Muscle layer of colon (tissue), 2 donors: ENCODE results near the gene HLA-G.
"Not testable (repeated sequence)": the region's sequence is repeated elsewhere in the genome, so short reads cannot be mapped to it uniquely, and the experiment has no call there.

Experiments
- H3K27ac ChIP-seq: one replicate; pipeline ENCODE4 v1.7.0; 2013; ENCODE audit warnings: low read depth, mild to moderate bottlenecking, low read length, moderate library complexity
- H3K27me3 ChIP-seq, 2 donors: one replicate each; pipeline ENCODE4 v1.7.0; 2013; ENCODE audit warnings: low read length in 2 of 2, mild to moderate bottlenecking in 2 of 2; ENCODE audit not compliant: insufficient read depth in 2 of 2, control insufficient read depth in 1 of 2
- H3K36me3 ChIP-seq: one replicate; pipeline ENCODE4 v1.7.0; 2013; ENCODE audit warnings: mild to moderate bottlenecking, low read length; ENCODE audit not compliant: insufficient read depth
- H3K4me1 ChIP-seq: one replicate; pipeline ENCODE4 v1.7.0; 2013; ENCODE audit warnings: mild to moderate bottlenecking, low read length; ENCODE audit not compliant: insufficient read depth
- H3K4me3 ChIP-seq, 2 donors: one replicate each; pipeline ENCODE4 v1.7.0; 2013; ENCODE audit warnings: low read length in 2 of 2, low read depth in 1 of 2, mild to moderate bottlenecking in 1 of 2, moderate library complexity in 1 of 2
- H3K9ac ChIP-seq: one replicate; pipeline ENCODE4 v1.7.0; 2013; ENCODE audit warnings: low read length
- H3K9me3 ChIP-seq: one replicate; pipeline ENCODE4 v1.7.0; 2013; ENCODE audit warnings: mild to moderate bottlenecking, low read length
- donor health status: abdominal sarcoma.
- donor health status: Adenocarcinoma of cecum.

The HLA-G gene

DNA sequence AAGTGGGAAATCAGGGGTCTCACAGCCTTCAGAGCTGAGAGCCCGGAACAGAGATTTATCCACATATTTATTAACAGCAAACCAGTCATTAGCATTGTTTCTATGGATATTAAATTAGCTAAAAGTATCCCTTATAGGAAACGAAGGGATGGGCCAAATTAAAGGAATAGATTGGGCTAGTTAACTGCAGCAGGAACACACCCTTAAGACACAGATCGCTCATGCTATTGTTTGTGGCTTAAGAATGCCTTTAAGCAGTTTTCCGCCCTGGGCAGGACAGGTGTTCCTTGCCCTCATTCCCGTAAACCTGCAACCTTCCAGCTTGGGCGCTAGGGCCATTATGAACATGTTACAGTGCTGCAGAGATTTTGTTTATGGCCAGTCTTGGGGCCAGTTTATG, 48.1 kb downstream of the HLA-G start:
- not testable (repeated sequence) for H3K27ac ChIP-seq, H3K27me3 ChIP-seq, H3K9ac ChIP-seq, H3K4me3 ChIP-seq, H3K9me3 ChIP-seq, H3K4me1 ChIP-seq, H3K36me3 ChIP-seq
